CD4-positive, alpha-beta memory T cell (primary cell): Measurements from ENCODE around the gene AKAP12. TPM values are rescaled to one million over a fixed set of nuclear protein-coding genes. Genes with fewer than 3 reads are reported as not detected.
"Not testable (repeated sequence)": the region's sequence is repeated elsewhere in the genome, so short reads cannot be mapped to it uniquely, and the experiment has no call there.

Source experiments
- CTCF ChIA-PET: fragments of 350-600 bp; sonication (Branson Sonifier 250); formaldehyde crosslinking; loops from one replicate; lab custom pipeline; 2021; ENCODE audit warnings: inconsistent platforms; ENCODE audit not compliant: partially characterized antibody; lab: Charles Lee
- POLR2A ChIA-PET: fragments of 350-600 bp; sonication (Branson Sonifier 250); formaldehyde crosslinking; loops from one replicate; lab custom pipeline; 2021; ENCODE audit not compliant: partially characterized antibody; lab: Charles Lee
- DNase-seq, 5 donors: peaks; one replicate each; pipeline versions ENCODE4 v3.0.0 to v3.0.0-alpha.2; 2020 to 2022; ENCODE audit warnings: mixed read lengths in 1 of 5
- H3K27ac ChIP-seq: one replicate; pipeline ENCODE4 v1.7.0; 2013; ENCODE audit warnings: low read depth, low read length
- H3K27me3 ChIP-seq: 2 replicates; pipeline ENCODE4 v1.7.0; 2013; ENCODE audit warnings: mild to moderate bottlenecking, low read length, moderate library complexity; ENCODE audit not compliant: insufficient read depth
- H3K36me3 ChIP-seq: 2 replicates; pipeline ENCODE4 v1.7.0; 2013; ENCODE audit warnings: mild to moderate bottlenecking, low read length, moderate library complexity; ENCODE audit not compliant: insufficient read depth
- H3K4me1 ChIP-seq: 2 replicates; pipeline ENCODE4 v1.7.0; 2013; ENCODE audit warnings: mild to moderate bottlenecking, low read length, moderate library complexity; ENCODE audit not compliant: insufficient read depth
- H3K4me3 ChIP-seq, 2 donors: one replicate each; pipeline ENCODE4 v1.7.0; 2013; ENCODE audit warnings: low read length in 2 of 2, mild to moderate bottlenecking in 1 of 2
- H3K9me3 ChIP-seq, 2 donors: one replicate each; pipeline ENCODE4 v1.7.0; 2013; ENCODE audit warnings: low read length in 2 of 2, control low read depth in 1 of 2; ENCODE audit not compliant: control insufficient read depth in 1 of 2
- H3K27ac Mint-ChIP-seq, 7 donors: one replicate each; pipeline ENCODE4 v1.8.0; 2020 to 2021; ENCODE audit warnings: mixed read lengths in 7 of 7, mild to moderate bottlenecking in 6 of 7, inconsistent platforms in 3 of 7, moderate library complexity in 3 of 7
- H3K27me3 Mint-ChIP-seq, 2 donors: one replicate each; pipeline ENCODE4 v1.8.0; 2020 to 2021; ENCODE audit warnings: mixed read lengths in 2 of 2
- H3K36me3 Mint-ChIP-seq, 2 donors: one replicate each; pipeline ENCODE4 v1.8.0; 2020 to 2021; ENCODE audit warnings: mixed read lengths in 2 of 2, inconsistent platforms in 1 of 2, mild to moderate bottlenecking in 1 of 2
- H3K4me1 Mint-ChIP-seq, 4 donors: one replicate each; pipeline ENCODE4 v1.8.0; 2020 to 2021; ENCODE audit warnings: mixed read lengths in 4 of 4, mild to moderate bottlenecking in 1 of 4
- H3K4me3 Mint-ChIP-seq, 8 donors: one replicate each; pipeline ENCODE4 v1.8.0; 2020 to 2021; ENCODE audit warnings: mixed read lengths in 8 of 8, mild to moderate bottlenecking in 7 of 8, moderate library complexity in 6 of 8, inconsistent platforms in 3 of 8
- H3K9me3 Mint-ChIP-seq, 8 donors: one replicate each; pipeline ENCODE4 v1.8.0; 2020 to 2021; ENCODE audit warnings: mixed read lengths in 8 of 8, mild to moderate bottlenecking in 5 of 8, inconsistent platforms in 3 of 8, moderate library complexity in 1 of 8
- intact Hi-C: fragments of 100-400 bp; cut with micrococcal nuclease; formaldehyde crosslinking; loops from one replicate; pipeline ENCODE4 v1.15.1; 2023
- polyA plus RNA-seq, 2 donors: library from polyadenylated mRNA; unstranded; fragments of 300-500 nt; fragmentation: Illumina TruSeq; gene quantifications; one replicate each; pipeline ENCODE4 v1.2.3, GENCODE V29; 2021
- total RNA-seq, 2 experiments: library from RNA; stranded (reverse); gene quantifications; one replicate each; pipeline ENCODE4 v1.2.3, GENCODE V29; 2021

The AKAP12 gene
- total and polyA plus RNA-seq, 4 experiments from 2014 or later: 0.96 to 1.1 TPM; not detected in 2

DNA sequence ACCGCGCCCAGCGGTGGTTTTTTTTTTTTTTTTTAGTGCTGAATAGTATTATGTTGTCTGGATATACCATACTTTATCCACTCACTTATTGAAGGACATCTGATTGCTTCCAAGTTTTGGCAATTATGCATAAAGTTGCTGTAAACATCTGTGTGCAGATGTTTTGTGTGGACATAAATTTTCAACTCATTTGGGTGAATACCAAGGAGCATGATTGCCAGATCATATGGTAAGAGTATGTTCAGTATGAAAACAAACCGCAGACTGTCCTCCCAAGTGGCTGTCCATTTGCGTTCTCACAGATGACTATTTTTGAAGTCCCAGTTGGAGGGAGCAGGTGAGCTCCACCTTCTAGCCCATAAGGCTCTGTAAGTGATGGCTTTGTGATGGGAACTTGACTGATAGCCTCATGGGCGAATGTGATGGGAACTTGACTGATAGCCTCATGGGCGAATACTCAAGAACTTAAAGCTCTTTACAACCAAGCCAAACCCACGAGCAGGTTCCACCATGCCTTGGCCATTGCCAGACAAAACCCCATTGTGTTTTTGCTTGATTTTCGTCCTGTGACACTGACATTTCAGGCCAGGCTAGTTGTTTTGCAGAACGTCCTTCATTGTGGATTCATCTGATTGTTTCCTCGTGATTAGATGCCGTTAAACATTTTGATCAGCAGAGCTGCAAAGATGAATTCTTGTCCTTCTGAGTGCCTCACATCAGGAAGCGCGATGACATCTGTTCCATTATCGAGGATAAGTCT, 100.6 kb downstream of the AKAP12 start:
- Histone ChIP-seq H3K36me3 (no peaks in the 10 kb centered on the region), H3K27ac (no peak overlapping the region), H3K9me3 (no peaks in the 10 kb centered on the region), H3K4me1 (no peaks in the 10 kb centered on the region), H3K27me3 (no peaks in the 10 kb centered on the region), H3K4me3 (no peak overlapping the region)
- no peak for DNase-seq
- ChIA-PET POLR2A (interaction anchor here (0.9 kb wide), 1 partner anchor 33 kb away, joined by 3 read pairs; no protein-coding TSS in a partner anchor), CTCF (interaction anchor here (1.8 to 20.7 kb wide), 2 partner anchors 16 to 447 kb away, joined by 5 to 860 read pairs; no protein-coding TSS in a partner anchor)
- H3K4me1 Mint-ChIP-seq: peaks cover 0 to 1% (median 0%) of the 10 kb centered on the region in 4 donors
- intact Hi-C loops: no loop called here
- H3K27ac Mint-ChIP-seq: no peak overlapping the region
- no peaks in the 10 kb centered on the region for H3K36me3 Mint-ChIP-seq
- H3K9me3 Mint-ChIP-seq: no peaks in the 10 kb centered on the region
- peaks cover 0 to 3% of the 10 kb centered on the region in 2 donors for H3K27me3 Mint-ChIP-seq
- no peak overlapping the region for H3K4me3 Mint-ChIP-seq

- Histone ChIP-seq H3K27ac (no peak overlapping the region), H3K9me3 (no peaks in the 10 kb centered on the region), H3K4me1 (no peaks in the 10 kb centered on the region), H3K4me3 (no peak overlapping the region), H3K36me3 (no peaks in the 10 kb centered on the region), H3K27me3 (no peaks in the 10 kb centered on the region)
- no peak for DNase-seq
- intact Hi-C loops: no loop called here
- Mint-ChIP-seq H3K27ac (no peak overlapping the region), H3K4me1 (peaks cover 0 to 1% (median 0%) of the 10 kb centered on the region in 4 donors), H3K4me3 (no peak overlapping the region), H3K9me3 (no peaks in the 10 kb centered on the region), H3K36me3 (no peaks in the 10 kb centered on the region), H3K27me3 (peaks cover 0 to 8% of the 10 kb centered on the region in 2 donors)
- ChIA-PET CTCF (interaction anchor here (1.1 to 2.0 kb wide), 3 partner anchors 7 to 449 kb away, joined by 4 to 7 read pairs (median 4); no protein-coding TSS in a partner anchor), POLR2A (no interaction called here)
These were observed 101.9 kb downstream of the AKAP12 start for GRCh38 chr6:151341476-151342195.

DNA sequence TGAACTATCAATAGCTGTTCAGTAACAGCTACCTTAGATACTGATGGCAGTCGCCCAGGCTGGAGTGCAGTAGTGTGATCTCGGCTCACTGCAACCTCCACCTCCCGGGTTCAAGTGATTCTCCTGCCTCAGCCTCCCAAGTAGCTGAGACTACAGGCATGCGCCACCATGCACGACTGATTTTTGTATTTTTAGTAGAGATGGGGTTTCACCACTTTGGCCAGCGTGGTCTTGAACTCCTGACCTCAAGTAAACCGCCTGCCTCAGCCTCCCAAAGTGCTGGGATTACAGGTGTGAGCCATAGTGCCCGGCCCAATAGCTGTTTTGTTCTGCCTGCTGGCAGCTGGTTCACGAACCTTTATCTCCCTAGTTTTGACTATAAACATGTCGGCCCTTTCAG, 103.0 kb downstream of the AKAP12 start:
- H3K9me3 Mint-ChIP-seq, H3K4me3 ChIP-seq, H3K27me3 ChIP-seq, H3K27me3 Mint-ChIP-seq, H3K4me1 Mint-ChIP-seq, H3K36me3 ChIP-seq, H3K27ac ChIP-seq, H3K4me1 ChIP-seq, H3K4me3 Mint-ChIP-seq, POLR2A ChIA-PET, DNase-seq, H3K9me3 ChIP-seq, intact Hi-C loops, H3K27ac Mint-ChIP-seq, H3K36me3 Mint-ChIP-seq: not testable (repeated sequence)
- CTCF ChIA-PET: interaction anchor here (0.7 to 2.0 kb wide), 5 partner anchors 8 to 450 kb away, joined by 3 to 7 read pairs (median 4); no protein-coding TSS in a partner anchor

DNA sequence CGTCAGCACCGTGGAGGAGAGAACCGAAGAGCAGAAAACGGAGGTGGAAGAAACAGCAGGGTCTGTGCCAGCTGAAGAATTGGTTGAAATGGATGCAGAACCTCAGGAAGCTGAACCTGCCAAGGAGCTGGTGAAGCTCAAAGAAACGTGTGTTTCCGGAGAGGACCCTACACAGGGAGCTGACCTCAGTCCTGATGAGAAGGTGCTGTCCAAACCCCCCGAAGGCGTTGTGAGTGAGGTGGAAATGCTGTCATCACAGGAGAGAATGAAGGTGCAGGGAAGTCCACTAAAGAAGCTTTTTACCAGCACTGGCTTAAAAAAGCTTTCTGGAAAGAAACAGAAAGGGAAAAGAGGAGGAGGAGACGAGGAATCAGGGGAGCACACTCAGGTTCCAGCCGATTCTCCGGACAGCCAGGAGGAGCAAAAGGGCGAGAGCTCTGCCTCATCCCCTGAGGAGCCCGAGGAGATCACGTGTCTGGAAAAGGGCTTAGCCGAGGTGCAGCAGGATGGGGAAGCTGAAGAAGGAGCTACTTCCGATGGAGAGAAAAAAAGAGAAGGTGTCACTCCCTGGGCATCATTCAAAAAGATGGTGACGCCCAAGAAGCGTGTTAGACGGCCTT, 110.0 kb downstream of the AKAP12 start:
- no peaks in the 10 kb centered on the region for H3K9me3 ChIP-seq
- peaks cover 13% of the 10 kb centered on the region for H3K4me1 ChIP-seq
- Mint-ChIP-seq H3K9me3 (no peaks in the 10 kb centered on the region), H3K36me3 (peaks cover 0 to 10% of the 10 kb centered on the region in 2 donors), H3K27ac (peak overlapping the region in 2 of 7 donors; percentile 1 to 39), H3K27me3 (peaks cover 0 to 5% of the 10 kb centered on the region in 2 donors), H3K4me3 (peak overlapping the region in 1 of 8 donors; percentile 8), H3K4me1 (no peaks in the 10 kb centered on the region)
- intact Hi-C loops: no loop called here
- CTCF ChIA-PET: interaction anchor here (0.7 to 8.3 kb wide), 6 partner anchors 14 to 458 kb away, joined by 3 to 35 read pairs (median 3); no protein-coding TSS in a partner anchor
- H3K36me3 ChIP-seq: no peaks in the 10 kb centered on the region
- POLR2A ChIA-PET: interaction anchor here (1.2 kb wide), 1 partner anchor 103 kb away, joined by 4 read pairs; the partner anchor contains the start of gene RMND1
- H3K4me3 ChIP-seq: no peak overlapping the region
- no peak overlapping the region for H3K27ac ChIP-seq
- DNase-seq: no peak
- no peaks in the 10 kb centered on the region for H3K27me3 ChIP-seq

DNA sequence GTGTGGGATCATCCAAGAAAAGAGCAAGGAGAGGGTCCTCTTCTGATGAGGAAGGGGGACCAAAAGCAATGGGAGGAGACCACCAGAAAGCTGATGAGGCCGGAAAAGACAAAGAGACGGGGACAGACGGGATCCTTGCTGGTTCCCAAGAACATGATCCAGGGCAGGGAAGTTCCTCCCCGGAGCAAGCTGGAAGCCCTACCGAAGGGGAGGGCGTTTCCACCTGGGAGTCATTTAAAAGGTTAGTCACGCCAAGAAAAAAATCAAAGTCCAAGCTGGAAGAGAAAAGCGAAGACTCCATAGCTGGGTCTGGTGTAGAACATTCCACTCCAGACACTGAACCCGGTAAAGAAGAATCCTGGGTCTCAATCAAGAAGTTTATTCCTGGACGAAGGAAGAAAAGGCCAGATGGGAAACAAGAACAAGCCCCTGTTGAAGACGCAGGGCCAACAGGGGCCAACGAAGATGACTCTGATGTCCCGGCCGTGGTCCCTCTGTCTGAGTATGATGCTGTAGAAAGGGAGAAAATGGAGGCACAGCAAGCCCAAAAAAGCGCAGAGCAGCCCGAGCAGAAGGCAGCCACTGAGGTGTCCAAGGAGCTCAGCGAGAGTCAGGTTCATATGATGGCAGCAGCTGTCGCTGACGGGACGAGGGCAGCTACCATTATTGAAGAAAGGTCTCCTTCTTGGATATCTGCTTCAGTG, 110.8 kb downstream of the AKAP12 start:
- H3K27ac ChIP-seq: no peak overlapping the region
- POLR2A ChIA-PET: interaction anchor here (1.2 kb wide), 2 partner anchors 27 to 102 kb away, joined by 4 read pairs; partner anchors contain the start of gene RMND1
- no peaks in the 10 kb centered on the region for H3K36me3 ChIP-seq
- Mint-ChIP-seq H3K9me3 (no peaks in the 10 kb centered on the region), H3K36me3 (peaks cover 0 to 10% of the 10 kb centered on the region in 2 donors), H3K4me3 (no peak overlapping the region), H3K4me1 (no peaks in the 10 kb centered on the region), H3K27me3 (peaks cover 0 to 5% of the 10 kb centered on the region in 2 donors), H3K27ac (peak overlapping the region in 1 of 7 donors; percentile 25)
- H3K9me3 ChIP-seq: no peaks in the 10 kb centered on the region
- no peak overlapping the region for H3K4me3 ChIP-seq
- CTCF ChIA-PET: interaction anchor here (0.8 to 8.3 kb wide), 6 partner anchors 15 to 459 kb away, joined by 3 to 35 read pairs (median 3); no protein-coding TSS in a partner anchor
- peaks cover 13% of the 10 kb centered on the region for H3K4me1 ChIP-seq
- intact Hi-C loops: no loop called here
- DNase-seq: no peak
- H3K27me3 ChIP-seq: no peaks in the 10 kb centered on the region

DNA sequence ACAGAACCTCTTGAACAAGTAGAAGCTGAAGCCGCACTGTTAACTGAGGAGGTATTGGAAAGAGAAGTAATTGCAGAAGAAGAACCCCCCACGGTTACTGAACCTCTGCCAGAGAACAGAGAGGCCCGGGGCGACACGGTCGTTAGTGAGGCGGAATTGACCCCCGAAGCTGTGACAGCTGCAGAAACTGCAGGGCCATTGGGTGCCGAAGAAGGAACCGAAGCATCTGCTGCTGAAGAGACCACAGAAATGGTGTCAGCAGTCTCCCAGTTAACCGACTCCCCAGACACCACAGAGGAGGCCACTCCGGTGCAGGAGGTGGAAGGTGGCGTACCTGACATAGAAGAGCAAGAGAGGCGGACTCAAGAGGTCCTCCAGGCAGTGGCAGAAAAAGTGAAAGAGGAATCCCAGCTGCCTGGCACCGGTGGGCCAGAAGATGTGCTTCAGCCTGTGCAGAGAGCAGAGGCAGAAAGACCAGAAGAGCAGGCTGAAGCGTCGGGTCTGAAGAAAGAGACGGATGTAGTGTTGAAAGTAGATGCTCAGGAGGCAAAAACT, 111.5 kb downstream of the AKAP12 start:
- DNase-seq: no peak
- ChIA-PET CTCF (interaction anchor here (0.8 to 8.3 kb wide), 4 partner anchors 16 to 345 kb away, joined by 3 to 35 read pairs (median 6); no protein-coding TSS in a partner anchor), POLR2A (interaction anchor here (1.2 kb wide), 1 partner anchor 27 kb away, joined by 4 read pairs; no protein-coding TSS in a partner anchor)

More for the DNA sequence above, 111.5 kb downstream of the AKAP12 start:
- Histone ChIP-seq H3K36me3 (no peaks in the 10 kb centered on the region), H3K9me3 (no peaks in the 10 kb centered on the region), H3K4me1 (peaks cover 13% of the 10 kb centered on the region), H3K27ac (no peak overlapping the region), H3K27me3 (no peaks in the 10 kb centered on the region), H3K4me3 (no peak overlapping the region)
- Mint-ChIP-seq H3K27me3 (peaks cover 0 to 1% of the 10 kb centered on the region in 2 donors), H3K27ac (peak overlapping the region in 1 of 7 donors; percentile 25), H3K36me3 (peaks cover 0 to 10% of the 10 kb centered on the region in 2 donors), H3K4me3 (no peak overlapping the region), H3K4me1 (no peaks in the 10 kb centered on the region), H3K9me3 (no peaks in the 10 kb centered on the region)
- intact Hi-C loops: no loop called here
